ENCODE results near the gene DNAH14.
A peak's percentile ranks its signal among the peaks of the same experiment; 100 is the strongest.
"Not testable (repeated sequence)": the region's sequence is repeated elsewhere in the genome, so short reads cannot be mapped to it uniquely, and the experiment has no call there.

The DNAH14 gene

GRCh38 chr1:224922404-224923164 lies 6.9 kb upstream of the DNAH14 start:
- DNase-seq: peak; percentile 12

- DNase-seq: no peak
Observed at GRCh38 chr1:224923726-224924125, 5.7 kb upstream of the DNAH14 start.

- DNase-seq: not testable (repeated sequence)
Observed at GRCh38 chr1:224927631-224928030, 1.8 kb upstream of the DNAH14 start.

GRCh38 chr1:224928906-224929305 lies 569 bp upstream of the DNAH14 start:
- no peak for DNase-seq

- DNase-seq: no peak
Observed at GRCh38 chr1:224931605-224932004, 2.1 kb downstream of the DNAH14 start.

- DNase-seq: no peak
Observed at GRCh38 chr1:224932607-224933249, 3.3 kb downstream of the DNAH14 start.

- DNase-seq: no peak
Observed at GRCh38 chr1:224933584-224933983, 4.1 kb downstream of the DNAH14 start.

GRCh38 chr1:224938652-224939051 lies 9.2 kb downstream of the DNAH14 start:
- no peak for DNase-seq

GRCh38 chr1:224939844-224940425 lies 10.5 kb downstream of the DNAH14 start:
- DNase-seq: no peak

GRCh38 chr1:224940735-224941134 lies 11.3 kb downstream of the DNAH14 start:
- not testable (repeated sequence) for DNase-seq

GRCh38 chr1:224945651-224946348 lies 16.3 kb downstream of the DNAH14 start:
- DNase-seq: not testable (repeated sequence)

- not testable (repeated sequence) for DNase-seq
Observed at GRCh38 chr1:224946349-224946691, 16.8 kb downstream of the DNAH14 start.

GRCh38 chr1:224957696-224958095 lies 28.2 kb downstream of the DNAH14 start:
- DNase-seq: no peak

GRCh38 chr1:224958490-224958889 lies 29.0 kb downstream of the DNAH14 start:
- no peak for DNase-seq

GRCh38 chr1:224959115-224959514 lies 29.6 kb downstream of the DNAH14 start:
- no peak for DNase-seq

- no peak for DNase-seq
Observed at GRCh38 chr1:224959656-224960055, 30.2 kb downstream of the DNAH14 start.

- no peak for DNase-seq
Observed at GRCh38 chr1:224980181-224980580, 50.7 kb downstream of the DNAH14 start.

GRCh38 chr1:224981922-224982354 lies 52.5 kb downstream of the DNAH14 start:
- not testable (repeated sequence) for DNase-seq

GRCh38 chr1:224988042-224988441 lies 58.6 kb downstream of the DNAH14 start:
- peak; percentile 3 for DNase-seq

- DNase-seq: no peak
Observed at GRCh38 chr1:224989615-224990014, 60.1 kb downstream of the DNAH14 start.

GRCh38 chr1:224991550-224991949 lies 62.1 kb downstream of the DNAH14 start:
- DNase-seq: not testable (repeated sequence)

GRCh38 chr1:224995602-224996001 lies 66.1 kb downstream of the DNAH14 start:
- DNase-seq: no peak

GRCh38 chr1:224996266-224996665 lies 66.8 kb downstream of the DNAH14 start:
- no peak for DNase-seq

- no peak for DNase-seq
Observed at GRCh38 chr1:224998185-224998584, 68.7 kb downstream of the DNAH14 start.
